NCI-H2081 (cell line): ENCODE results near the gene CST5.
"Not testable (repeated sequence)": the region's sequence is repeated elsewhere in the genome, so short reads cannot be mapped to it uniquely, and the experiment has no call there.

Experiments used
- DNase-seq, 2 experiments: peaks; one replicate each; lab custom pipeline; 2025; lab: John Stamatoyannopoulos, UW

The CST5 gene

GRCh38 chr20:23841693-23842092 lies 37.9 kb downstream of the CST5 start:
- no peak for DNase-seq

DNA sequence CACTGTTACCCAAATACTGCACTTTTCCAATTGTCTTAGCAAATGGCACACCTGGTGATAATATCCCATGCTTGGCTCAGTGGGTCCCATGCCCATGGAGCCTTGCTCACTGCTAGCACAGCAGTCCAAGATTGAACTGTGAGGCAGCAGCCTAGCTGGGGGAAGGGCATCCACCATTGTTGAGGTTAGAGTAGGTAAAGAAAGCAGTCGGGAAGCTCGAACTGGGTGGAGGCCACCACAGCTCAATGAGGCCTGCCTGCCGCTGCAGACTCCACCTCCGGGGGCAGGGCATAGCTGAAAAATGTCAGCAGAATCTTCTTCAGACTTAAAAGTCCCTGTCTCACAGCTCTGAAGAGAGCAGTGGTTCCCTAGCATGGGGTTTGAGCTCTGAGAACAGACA lies 43.8 kb downstream of the CST5 start:
- no peak for DNase-seq

DNA sequence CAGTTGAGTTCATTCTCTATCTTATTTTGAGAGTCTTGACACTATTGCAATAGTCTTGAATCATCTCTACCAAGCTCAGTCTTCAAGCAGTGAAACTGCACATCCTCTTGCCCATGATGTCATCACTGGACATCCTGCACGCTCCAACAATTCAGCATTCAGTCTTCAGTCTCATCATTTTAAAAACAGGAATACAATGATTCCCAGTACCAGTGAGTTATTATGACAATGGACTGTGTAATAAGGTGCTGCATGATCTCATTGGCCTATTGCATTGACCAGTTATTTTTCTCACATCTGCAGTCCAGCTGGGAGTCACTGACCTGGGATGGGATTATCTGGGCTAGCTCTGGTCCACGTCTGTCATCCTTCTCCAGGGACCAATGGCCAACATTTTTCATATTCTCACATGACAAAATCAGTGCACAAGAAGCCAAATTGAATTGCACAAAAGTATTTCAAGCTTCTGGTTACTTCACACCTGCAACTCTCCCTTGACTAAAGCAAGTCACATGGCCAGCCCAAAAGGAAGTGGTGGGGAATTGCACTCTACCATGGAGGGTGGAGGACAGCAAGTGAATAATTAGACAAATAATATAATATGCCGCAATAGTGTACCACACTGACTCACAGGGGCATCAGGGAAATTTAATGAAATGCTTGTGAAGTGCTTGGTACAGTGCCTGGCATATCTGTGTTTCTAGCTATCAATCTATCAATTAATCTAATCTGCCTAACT lies 46.6 kb downstream of the CST5 start:
- no peak for DNase-seq

GRCh38 chr20:23831961-23832360 lies 47.6 kb downstream of the CST5 start:
- DNase-seq, result not testable (repeated sequence)

GRCh38 chr20:23826541-23827021 lies 53.0 kb downstream of the CST5 start, which contains the start of gene CST2:
TSS of gene CST2 (minus strand) at chr20:23826729. CDS start at chr20:23826660, 69 bp downstream.
- no peak for DNase-seq
